GM19438 (cell line): ENCODE measurements around the gene AAR2.

Experiments
- ATAC-seq: cut with Tn5 transposase; IDR thresholded peaks from one replicate; pipeline ENCODE4 v1.9.1; 2021; ENCODE audit warnings: low read depth; ENCODE audit not compliant: unreplicated experiment

Gene AAR2

GRCh38 chr20:36275441-36276189 is 39.3 kb downstream of the AAR2 start:
- ATAC-seq = no peak

DNA sequence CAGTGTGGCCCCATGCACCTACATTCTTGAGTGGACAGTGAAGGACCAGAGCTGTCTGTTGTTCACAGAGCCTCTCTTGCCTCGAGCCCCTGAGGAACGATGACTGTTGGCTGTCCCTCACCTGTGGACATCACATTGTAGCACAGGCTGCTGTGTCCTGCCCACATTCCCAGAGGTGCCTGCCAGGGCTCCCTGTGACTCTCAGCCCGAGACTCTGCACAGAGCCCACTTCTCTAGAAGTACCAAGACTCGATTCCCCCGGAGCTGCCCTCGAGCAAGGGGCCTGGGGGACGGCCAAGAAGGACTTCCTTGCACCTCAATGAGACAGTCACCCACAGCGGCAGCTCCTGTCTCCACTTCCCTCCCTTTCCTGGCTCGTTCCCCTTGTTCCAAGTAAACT is 41.3 kb downstream of the AAR2 start:
- ATAC-seq = no peak

- no peak for ATAC-seq
Observed at GRCh38 chr20:36279362-36279761, 43.1 kb downstream of the AAR2 start.

GRCh38 chr20:36279776-36280175 is 43.5 kb downstream of the AAR2 start:
- ATAC-seq = no peak

DNA sequence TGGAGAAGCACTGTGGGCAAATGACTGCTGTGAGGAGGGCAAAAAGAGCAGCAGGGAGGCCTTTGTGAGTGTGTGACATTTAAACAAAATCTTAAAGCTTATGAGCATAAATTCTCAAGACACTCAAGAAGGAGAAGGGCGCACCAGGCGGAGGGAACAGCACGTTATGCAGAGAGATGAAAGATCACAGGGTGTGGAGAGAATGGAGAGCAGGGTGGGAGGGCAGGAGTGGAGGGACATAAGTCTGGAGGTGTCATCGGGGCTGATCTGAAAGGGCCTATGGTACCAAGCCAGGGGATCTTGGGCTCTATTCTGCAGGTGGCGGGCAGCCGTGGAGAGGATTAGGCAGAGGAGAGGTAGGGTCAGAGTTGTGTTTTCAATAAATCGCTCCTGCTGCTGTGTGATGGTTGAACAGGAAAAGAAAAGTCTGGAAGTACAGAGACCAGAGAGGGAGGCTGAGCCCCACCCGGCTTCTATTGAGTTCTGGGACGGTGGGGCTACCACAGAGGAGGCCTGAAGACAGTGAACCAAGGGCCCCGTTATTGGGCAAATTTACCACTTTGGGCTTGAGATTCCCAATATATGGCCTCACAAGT is 45.6 kb downstream of the AAR2 start:
- no peak for ATAC-seq

DNA sequence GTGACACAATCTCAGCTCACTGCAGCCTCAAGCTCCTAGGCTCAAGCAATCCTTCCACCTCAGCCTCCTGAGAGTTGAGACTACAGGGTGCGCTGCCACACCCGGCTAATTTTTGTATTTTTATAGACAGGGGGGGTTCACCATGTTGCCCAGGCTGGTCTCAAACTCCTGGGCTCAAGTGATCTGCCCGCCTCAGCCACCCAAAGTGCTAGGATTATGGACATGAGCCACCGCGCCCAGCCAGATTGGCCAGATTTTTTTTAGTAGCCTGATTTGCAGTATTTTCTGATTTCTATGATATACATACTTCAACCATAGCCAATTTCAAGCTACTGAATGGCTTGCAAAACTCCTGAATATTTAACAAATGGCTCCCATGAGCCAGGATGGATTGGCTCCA is 48.5 kb downstream of the AAR2 start:
- no peak for ATAC-seq

DNA sequence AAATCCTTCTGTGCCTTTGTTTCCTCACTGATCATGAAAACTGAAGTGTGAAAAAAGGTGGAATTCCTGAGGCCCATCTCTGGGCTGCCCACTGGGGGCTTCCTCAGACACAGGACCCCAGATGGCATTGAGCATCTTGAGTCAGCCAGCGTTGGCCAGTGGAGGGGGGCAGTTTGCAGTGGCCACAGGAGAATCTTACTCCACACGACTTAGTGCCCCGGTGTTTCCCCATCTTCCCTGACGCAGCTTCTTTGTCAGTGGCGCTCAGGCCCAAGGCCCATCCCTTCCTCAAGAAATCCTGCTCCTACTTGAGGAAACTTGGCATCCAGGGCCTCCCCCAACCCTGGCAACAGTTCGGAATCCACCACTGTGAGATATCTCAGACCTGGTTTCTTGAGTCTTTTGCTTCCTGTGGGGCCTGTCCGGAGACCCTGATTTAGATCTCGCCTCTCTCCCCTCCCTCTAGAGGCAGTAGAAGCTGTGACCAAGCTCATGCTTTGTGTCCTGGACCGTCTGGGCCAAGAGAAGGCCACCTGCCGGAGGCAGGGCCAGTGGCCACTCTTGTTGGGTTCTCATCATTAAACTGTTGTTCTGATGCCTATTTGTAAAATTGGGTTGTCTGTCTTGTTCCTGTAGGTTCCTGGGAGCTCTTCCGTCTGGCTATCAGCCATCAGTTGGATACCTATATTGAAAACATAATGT is 49.6 kb downstream of the AAR2 start:
- ATAC-seq = no peak

DNA sequence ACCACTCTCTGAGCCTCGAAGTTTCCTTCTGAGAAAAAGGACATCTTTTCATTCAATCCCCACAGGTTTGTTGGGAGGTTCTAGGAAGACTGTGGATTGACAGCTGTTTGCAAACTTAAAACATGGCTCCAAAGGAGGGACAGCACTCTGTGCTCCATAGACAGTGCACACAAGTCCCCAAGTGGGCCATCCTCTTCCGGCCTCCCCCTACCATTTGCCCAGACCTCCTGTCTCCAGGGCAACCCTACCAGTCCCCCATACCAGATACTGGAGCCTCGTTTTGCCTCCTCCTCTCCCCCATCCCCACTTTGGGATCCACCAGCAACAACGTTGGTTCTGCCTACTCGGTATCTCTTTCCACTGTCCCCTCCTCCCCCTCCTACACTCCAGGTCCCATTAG is 61.4 kb downstream of the AAR2 start:
- no peak for ATAC-seq

- ATAC-seq = no peak
Observed at GRCh38 chr20:36298061-36298460, 61.8 kb downstream of the AAR2 start.

- no peak for ATAC-seq
Observed at GRCh38 chr20:36298795-36299339, 62.6 kb downstream of the AAR2 start.

- no peak for ATAC-seq
Observed at GRCh38 chr20:36299459-36299858, 63.2 kb downstream of the AAR2 start.

DNA sequence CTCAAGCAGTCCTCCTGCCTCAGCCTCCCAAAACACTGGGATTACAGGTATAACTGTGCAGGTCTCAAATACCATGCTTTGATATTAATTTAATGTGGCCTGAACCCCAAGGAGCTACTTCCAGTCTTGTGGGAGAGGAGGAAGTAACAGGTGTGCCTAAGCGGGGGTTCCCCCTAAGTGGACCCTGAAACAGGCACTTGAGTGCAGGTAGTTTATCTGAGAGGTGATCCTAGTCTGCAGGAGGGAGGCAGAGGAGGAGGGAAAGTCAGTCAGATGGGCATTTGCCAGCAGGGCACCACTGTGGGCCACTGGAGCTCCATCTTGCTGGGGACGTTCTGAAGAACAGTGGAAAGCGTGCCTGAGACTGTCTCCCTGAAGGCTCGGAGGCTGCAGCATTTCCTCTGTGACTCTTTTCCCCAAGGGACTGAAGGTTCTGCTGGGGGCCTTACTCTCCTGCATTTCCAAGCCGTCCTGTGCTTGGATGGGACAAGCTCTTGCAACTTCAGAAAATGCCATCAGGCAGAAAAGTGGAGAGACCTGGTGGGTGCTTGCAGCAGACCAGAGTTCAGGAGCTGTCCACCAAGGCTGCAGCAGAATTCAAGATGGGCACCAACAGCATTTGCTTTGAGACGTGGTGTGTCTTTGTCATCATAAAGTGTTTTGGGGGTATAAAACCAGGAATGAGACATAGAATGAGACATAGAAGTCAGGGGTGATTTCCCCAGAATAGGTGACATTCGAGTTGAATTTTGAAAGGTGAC is 65.3 kb downstream of the AAR2 start:
- ATAC-seq = no peak

- ATAC-seq = no peak
Observed at GRCh38 chr20:36303020-36303595, 66.8 kb downstream of the AAR2 start.

- ATAC-seq = no peak
Observed at GRCh38 chr20:36303831-36304230, 67.6 kb downstream of the AAR2 start.

DNA sequence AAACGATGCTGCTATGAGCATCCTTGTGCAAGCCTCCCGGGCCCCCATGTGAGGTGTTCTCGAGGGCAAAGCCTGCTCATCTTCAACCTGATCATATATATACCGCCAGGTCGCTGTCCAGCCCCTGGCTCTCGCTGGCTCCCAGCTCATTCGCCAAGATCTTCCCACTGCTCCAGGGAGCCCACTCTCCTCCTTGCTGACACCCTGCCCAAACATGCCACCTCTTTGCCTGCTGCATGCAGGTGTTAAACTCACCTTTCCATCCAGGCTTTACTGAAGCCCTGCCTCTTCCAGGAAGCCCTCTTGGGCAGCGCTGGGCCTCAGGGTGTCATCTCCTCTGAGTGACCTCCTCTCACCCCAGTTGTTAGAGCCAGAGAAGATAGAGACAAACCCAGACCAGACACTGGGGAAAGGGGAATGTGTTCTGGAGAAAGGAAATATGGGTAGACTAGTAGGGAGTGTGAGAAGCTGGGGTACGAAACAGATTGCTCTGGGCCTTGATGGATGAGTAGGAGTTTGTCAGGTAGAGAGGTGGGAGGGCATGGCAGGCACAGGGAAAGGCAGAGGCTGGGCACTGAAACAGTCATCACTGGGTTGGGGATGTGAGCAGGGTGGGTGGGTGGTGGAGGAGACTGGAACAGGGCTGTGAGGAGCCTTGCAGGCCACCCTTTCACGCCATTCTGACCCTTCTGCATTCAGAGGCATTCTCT is 68.7 kb downstream of the AAR2 start:
- no peak for ATAC-seq

DNA sequence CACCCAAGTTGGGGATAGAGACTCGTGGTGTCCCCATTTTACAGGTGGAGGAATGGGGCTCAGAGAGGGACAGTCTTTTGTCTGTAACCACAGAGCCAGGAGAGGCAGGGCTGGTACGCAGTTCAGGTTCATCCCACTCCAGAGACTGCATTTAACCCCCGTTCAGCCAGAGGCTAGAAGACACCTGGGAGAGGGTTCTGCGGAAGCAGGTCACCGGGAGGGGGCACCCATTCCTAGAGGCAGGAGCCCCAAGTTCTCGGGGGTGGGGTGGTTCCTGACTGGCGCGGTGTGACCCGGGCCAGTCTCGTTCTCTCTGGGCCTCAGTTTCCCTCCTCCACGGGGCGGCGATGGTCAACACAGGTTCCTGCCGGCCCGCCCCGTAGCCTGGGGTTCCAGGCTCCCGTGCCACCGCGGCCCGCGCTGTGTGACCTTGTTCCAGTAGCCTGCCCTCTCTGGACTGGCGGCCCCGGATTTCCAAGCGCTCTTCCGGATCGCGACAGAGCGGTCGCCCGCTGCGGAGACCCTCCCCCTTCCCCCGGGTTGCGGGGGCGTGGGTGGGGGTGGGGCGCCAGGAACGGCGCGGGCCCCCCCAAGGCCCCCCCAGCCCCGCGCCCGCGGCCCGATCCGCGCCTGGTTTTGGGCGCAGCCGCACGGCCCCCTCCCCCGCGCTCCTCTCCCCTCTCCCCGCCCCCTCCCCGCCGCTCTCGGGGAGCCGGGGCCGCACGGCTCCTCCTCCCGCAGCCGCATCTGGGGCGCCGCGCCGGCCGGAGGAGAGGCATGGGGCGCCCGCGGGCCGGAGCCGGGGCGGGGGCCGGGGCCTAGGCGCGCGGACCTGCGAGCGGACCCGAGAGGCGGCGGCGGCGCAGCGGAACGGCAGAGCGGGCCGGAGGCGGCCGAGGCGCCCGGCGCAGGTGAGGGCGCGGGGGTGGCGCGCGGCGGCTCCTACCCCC is 69.6 kb downstream of the AAR2 start, which contains the start of gene DLGAP4:
TSS of gene DLGAP4 (plus strand) at position 738 of the 950 bp plus-strand sequence. CDS start 125,379 bp downstream, outside the sequence.
- ATAC-seq = no peak
